Measurements from ENCODE around the gene VCP.

GRCh38 chr9:35026671-35027070, 45.8 kb downstream of the VCP start:
- TF ChIP-seq GTF2F1 (IDR thresholded peaks at IDR 0.05; ENCODE audit: low read depth, low read length) (no peak), SPI1 (IDR thresholded peaks at IDR 0.05; ENCODE audit: borderline replicate concordance, low read depth, low read length) (peak; percentile 77), CREBBP (IDR thresholded peaks at IDR 0.05; ENCODE audit: low read depth, low read length) (no peak)

All from K562 (cell line).